Calu3 (cell line): ENCODE measurements around the gene DNAJB8. TPM values are rescaled to one million over a fixed set of nuclear protein-coding genes. Genes with fewer than 3 reads are reported as not detected.

ENCODE experiments used
- BruUV-seq: library from RNA; stranded (reverse); fragments of 400-500 nt; replicated peaks from 2 replicates; lab custom pipeline; 2021; lab: Mats Ljungman, UMichigan
- CTCF ChIA-PET: fragments of 300-600 bp; sonication (Branson Sonifier 250); formaldehyde crosslinking; loops from one replicate; lab custom pipeline; 2022; ENCODE audit warnings: antibody characterized with exemption; lab: Charles Lee
- DNase-seq: peaks from one replicate; pipeline ENCODE4 v3.0.0; 2022
- H3K27ac Mint-ChIP-seq: one replicate; pipeline ENCODE4 v1.8.0; 2022; ENCODE audit warnings: mixed read lengths; ENCODE audit not compliant: unreplicated experiment
- H3K27me3 Mint-ChIP-seq: one replicate; pipeline ENCODE4 v1.8.0; 2022; ENCODE audit warnings: mixed read lengths; ENCODE audit not compliant: unreplicated experiment
- H3K36me3 Mint-ChIP-seq: one replicate; pipeline ENCODE4 v1.8.0; 2022; ENCODE audit warnings: mild to moderate bottlenecking, moderate library complexity, mixed read lengths; ENCODE audit not compliant: insufficient read depth, unreplicated experiment
- H3K4me1 Mint-ChIP-seq: one replicate; pipeline ENCODE4 v1.8.0; 2022; ENCODE audit warnings: mild to moderate bottlenecking, low read depth, mixed read lengths; ENCODE audit not compliant: unreplicated experiment
- H3K4me3 Mint-ChIP-seq: one replicate; pipeline ENCODE4 v1.8.0; 2022; ENCODE audit warnings: mild to moderate bottlenecking, low read depth, moderate library complexity, mixed read lengths; ENCODE audit not compliant: unreplicated experiment
- H3K9me3 Mint-ChIP-seq: one replicate; pipeline ENCODE4 v1.8.0; 2022; ENCODE audit warnings: low read depth, mixed read lengths; ENCODE audit not compliant: unreplicated experiment
- CTCF ChIP-seq: fragments of 200-600 bp; IDR thresholded peaks from one replicate; pipeline ENCODE4 v1.8.0; 2022; ENCODE audit warnings: antibody characterized with exemption; ENCODE audit not compliant: unreplicated experiment
- intact Hi-C: fragments of 100-400 bp; cut with micrococcal nuclease; formaldehyde crosslinking; loops from one replicate; pipeline ENCODE4 v1.10.0; 2022; ENCODE audit not compliant: unreplicated experiment
- total RNA-seq: library from RNA; stranded (reverse); gene quantifications from 2 replicates; pipeline ENCODE4 v1.2.3, GENCODE V29; 2022

The DNAJB8 gene
- total RNA-seq, 1 experiment from 2014 or later, result not detected

GRCh38 chr3:128496602-128497304, 30.1 kb upstream of the DNAJB8 start:
- no peak for DNase-seq

GRCh38 chr3:128496019-128496601, 29.4 kb upstream of the DNAJB8 start:
- DNase-seq, result no peak
- peaks cover 13% of the 10 kb centered on the region for H3K4me1 Mint-ChIP-seq
- H3K27me3 Mint-ChIP-seq, result no peaks in the 10 kb centered on the region
- CTCF ChIA-PET, result interaction anchor here (0.5 to 0.7 kb wide), 2 partner anchors 12 to 113 kb away, joined by 3 read pairs; no protein-coding TSS in a partner anchor
- BruUV-seq, result no TSS peak
- TF ChIP-seq CTCF, result no peak
- H3K9me3 Mint-ChIP-seq, result no peaks in the 10 kb centered on the region
- H3K36me3 Mint-ChIP-seq, result peaks cover 19% of the 10 kb centered on the region
- no peak overlapping the region for H3K27ac Mint-ChIP-seq
- intact Hi-C loops, result loop anchor here (5.0 kb wide), 1 partner anchor 324 kb away; no protein-coding TSS in a partner anchor
- peak overlapping the region; percentile 10 for H3K4me3 Mint-ChIP-seq

More at GRCh38 chr3:128496602-128497304, 30.1 kb upstream of the DNAJB8 start:
- Mint-ChIP-seq H3K36me3 (peaks cover 19% of the 10 kb centered on the region), H3K4me3 (peak overlapping the region; percentile 70), H3K4me1 (peaks cover 13% of the 10 kb centered on the region), H3K9me3 (no peaks in the 10 kb centered on the region), H3K27ac (no peak overlapping the region), H3K27me3 (no peaks in the 10 kb centered on the region)
- intact Hi-C loops, result loop anchor here (1.0 to 5.0 kb wide), 2 partner anchors 70 to 324 kb away; no protein-coding TSS in a partner anchor
- no TSS peak for BruUV-seq
- no peak for TF ChIP-seq CTCF
- CTCF ChIA-PET, result interaction anchor here (1.0 to 1.4 kb wide), 3 partner anchors 70 to 111 kb away, joined by 3 to 10 read pairs (median 6); no protein-coding TSS in a partner anchor

GRCh38 chr3:128495435-128495970, 28.8 kb upstream of the DNAJB8 start:
- Mint-ChIP-seq H3K4me3 (peak overlapping the region; percentile 10), H3K36me3 (peaks cover 19% of the 10 kb centered on the region), H3K9me3 (no peaks in the 10 kb centered on the region), H3K4me1 (peaks cover 13% of the 10 kb centered on the region), H3K27me3 (no peaks in the 10 kb centered on the region), H3K27ac (no peak overlapping the region)
- no peak for TF ChIP-seq CTCF
- no peak for DNase-seq
- no TSS peak for BruUV-seq
- intact Hi-C loops, result loop anchor here (5.0 kb wide), 1 partner anchor 323 kb away; no protein-coding TSS in a partner anchor
- CTCF ChIA-PET, result interaction anchor here (0.5 to 0.7 kb wide), 2 partner anchors 11 to 113 kb away, joined by 3 read pairs; no protein-coding TSS in a partner anchor

GRCh38 chr3:128494367-128494650, 27.6 kb upstream of the DNAJB8 start:
- Mint-ChIP-seq H3K9me3 (no peaks in the 10 kb centered on the region), H3K4me3 (no peak overlapping the region), H3K36me3 (peaks cover 29% of the 10 kb centered on the region), H3K27me3 (no peaks in the 10 kb centered on the region), H3K4me1 (peaks cover 8% of the 10 kb centered on the region), H3K27ac (no peak overlapping the region)
- TF ChIP-seq CTCF, result no peak
- BruUV-seq, result no TSS peak
- CTCF ChIA-PET, result no interaction called here
- intact Hi-C loops, result no loop called here
- DNase-seq, result no peak
